HG03039 (cell line): Measurements from ENCODE around the gene MEI1.
"Not testable (repeated sequence)": the region's sequence is repeated elsewhere in the genome, so short reads cannot be mapped to it uniquely, and the experiment has no call there.

Experiments used
- ATAC-seq: cut with Tn5 transposase; IDR thresholded peaks from one replicate; pipeline ENCODE4 v1.9.1; 2021; ENCODE audit warnings: mild to moderate bottlenecking, moderate library complexity; ENCODE audit not compliant: unreplicated experiment

MEI1 gene, protein sequence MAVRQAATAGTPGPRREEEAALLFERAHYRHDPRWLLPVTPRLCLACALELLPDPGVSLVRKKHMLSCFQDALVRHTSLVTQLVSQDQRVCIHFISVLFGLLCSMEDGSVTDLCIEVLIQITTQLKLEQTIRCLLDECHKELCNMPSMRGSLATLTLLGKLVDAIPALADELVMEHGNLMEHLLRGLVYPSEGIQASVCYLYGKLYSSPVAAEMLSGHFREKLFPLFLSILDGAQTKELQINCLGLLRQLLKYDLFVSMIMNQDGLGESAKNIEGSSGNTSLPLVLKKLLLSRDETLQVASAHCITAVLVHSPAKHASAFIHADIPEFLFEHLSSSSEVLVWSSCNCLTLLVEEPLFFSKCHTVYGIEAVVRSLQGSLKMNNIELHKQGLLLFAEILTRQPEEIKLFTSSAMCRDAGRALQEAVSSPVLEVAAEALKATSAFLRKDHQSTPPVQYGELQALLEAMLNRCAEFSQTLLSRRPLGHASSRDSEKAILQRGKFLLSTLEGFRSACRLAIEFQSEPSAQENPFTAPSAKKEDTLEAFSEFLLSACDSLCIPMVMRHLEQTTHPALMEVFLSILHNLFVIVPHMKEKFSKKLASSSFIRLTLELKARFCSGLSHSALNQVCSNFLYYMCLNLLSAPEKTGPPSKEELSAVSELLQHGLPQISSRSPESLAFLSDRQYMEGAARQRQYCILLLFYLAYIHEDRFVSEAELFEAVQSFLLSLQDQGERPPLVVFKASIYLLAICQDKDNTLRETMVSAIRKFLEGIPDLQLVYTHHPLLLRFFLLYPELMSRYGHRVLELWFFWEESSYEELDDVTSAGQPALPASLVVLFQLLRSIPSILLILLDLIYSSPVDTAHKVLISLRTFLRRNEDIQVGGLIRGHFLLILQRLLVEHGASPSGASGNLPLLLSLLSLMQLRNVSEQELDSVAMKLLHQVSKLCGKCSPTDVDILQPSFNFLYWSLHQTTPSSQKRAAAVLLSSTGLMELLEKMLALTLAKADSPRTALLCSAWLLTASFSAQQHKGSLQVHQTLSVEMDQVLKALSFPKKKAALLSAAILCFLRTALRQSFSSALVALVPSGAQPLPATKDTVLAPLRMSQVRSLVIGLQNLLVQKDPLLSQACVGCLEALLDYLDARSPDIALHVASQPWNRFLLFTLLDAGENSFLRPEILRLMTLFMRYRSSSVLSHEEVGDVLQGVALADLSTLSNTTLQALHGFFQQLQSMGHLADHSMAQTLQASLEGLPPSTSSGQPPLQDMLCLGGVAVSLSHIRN

DNA sequence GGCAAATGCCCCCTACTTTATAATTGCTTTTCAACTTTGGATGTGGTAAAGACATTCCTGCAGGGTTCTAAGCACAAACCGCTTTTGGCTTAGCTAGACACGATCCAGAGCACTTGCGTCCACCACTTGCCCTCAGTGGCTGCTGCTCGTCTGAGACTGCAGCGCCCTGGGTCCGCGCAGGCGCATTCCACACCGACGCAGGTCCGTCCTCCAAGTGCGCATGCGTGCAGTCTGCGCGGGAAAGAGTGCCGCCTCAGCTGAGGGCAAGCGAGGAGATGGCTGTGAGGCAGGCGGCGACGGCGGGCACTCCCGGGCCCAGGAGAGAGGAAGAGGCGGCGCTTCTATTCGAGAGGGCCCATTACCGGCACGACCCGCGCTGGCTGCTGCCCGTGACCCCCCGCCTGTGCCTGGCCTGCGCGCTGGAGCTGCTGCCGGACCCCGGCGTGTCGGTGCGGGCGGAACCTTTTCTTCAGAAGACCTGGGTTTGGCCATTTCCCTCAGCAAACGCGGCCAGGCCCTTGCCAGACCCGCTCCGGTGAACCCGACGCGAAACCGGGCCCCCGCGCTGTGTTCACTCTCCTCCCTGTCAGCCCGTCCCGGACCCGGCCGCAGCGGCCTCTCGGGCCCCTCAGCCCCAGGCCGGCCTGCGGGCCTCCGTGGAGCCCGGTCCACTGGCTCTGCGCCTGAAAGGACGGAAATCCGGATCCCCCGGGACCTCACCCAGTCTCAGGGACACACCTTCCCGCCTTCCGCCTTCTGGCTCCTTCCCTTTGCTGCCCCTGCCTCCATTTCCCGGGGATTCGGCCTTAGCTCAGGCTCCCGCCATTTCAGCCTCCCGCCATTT is at the start of gene MEI1:
Gene MEI1, plus strand, starts transcription at position 240 of the 844 bp plus-strand sequence. Its CDS starts 36 bp downstream, at position 276.
- no peak for ATAC-seq

DNA sequence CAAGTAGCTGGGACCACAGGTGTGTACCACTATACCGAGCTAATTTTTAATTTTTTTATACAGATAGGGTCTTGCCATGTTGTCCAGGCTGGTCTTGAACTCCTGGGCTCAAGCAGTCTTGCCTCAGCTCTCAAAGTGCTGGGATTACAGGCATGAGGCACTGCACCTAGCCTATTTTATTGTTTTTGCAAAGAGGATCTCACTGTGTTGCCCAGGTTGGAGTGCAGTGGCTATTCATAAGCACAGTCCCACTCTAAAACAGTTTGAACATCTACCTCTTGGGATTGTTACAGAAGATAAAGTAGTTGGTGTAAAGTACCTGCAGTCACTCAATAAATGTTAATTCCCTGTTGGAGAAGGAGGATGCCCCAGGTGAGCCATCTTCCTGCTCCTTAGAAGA is 49.1 kb upstream of the MEI1 start:
- ATAC-seq = no peak

DNA sequence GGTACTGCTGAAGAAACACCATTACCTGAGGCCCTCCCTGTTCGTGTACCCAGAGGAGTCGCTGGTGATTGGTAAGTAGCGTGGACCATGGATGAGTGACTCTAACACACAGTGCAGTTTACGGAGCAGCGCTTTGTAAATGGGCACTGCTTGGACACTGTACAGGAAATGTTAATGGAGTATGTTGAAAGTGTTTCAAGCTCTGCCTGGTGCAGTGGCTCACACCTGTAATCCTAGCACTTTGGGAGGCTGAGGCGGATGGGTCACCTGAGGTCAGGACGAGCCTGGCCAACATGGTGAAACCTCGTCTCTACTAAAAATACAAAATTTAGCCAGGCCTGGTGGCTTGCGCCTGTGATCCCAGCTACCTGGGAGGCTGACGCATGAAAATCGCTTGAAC is 48.5 kb upstream of the MEI1 start:
- ATAC-seq = no peak

DNA sequence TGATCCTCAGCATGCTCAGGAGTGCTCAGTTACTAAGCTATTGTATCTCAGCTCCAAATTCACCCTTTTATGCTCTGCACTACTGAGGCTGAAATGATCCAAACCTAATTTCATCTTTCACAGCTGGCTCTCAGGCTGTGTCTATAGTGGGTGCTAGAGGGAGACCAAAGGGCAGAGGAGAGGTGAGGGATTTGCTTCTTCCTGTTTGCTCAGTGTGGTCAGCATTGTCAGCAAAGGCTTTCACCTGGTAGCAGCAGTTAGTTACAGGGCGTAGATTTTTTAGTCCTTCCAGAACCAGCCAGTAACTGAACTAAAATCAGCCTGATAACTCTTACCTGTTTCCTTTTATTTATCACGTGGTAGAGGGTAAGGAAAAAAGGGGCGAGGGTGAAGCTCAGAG is 45.0 kb upstream of the MEI1 start:
- ATAC-seq = no peak

DNA sequence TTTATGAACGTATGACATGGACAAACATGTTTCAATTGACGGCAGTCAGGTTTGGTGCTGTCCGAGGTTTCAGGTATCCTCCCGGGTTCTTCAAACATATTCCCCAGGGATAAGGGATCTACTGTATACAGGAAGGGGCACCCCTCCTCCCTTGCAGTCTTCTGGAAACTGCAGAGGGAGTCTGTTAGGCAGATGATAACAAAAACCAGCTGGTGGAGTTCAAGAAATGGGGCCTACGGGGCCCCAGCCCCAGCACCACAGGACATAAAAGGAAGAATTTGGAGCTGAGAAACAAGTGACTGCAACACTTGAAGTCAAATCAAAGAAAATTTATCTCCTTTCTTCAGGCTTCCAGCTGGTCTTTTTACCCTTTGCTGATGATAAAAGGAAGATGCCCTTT is 42.7 kb upstream of the MEI1 start:
- no peak for ATAC-seq

DNA sequence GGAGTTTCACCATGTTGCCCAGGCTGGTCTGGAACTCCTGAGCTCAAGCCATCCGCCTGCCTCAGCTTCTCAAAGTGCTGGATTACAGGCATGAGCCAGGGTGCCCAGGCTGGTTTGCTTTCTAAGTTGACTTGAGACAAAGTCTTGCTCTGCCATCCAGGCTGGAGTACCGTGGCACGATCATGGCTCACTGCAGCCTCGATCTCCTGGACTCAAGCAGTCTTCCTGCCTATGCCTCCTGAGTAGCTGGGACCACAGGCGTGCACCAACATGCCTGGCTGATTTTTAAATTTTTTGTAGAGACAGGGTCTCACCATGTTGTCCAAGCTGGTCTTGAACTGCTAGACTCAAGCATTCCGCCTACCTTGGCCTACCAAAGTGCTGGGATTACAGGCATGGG is 41.6 kb upstream of the MEI1 start:
- no peak for ATAC-seq

DNA sequence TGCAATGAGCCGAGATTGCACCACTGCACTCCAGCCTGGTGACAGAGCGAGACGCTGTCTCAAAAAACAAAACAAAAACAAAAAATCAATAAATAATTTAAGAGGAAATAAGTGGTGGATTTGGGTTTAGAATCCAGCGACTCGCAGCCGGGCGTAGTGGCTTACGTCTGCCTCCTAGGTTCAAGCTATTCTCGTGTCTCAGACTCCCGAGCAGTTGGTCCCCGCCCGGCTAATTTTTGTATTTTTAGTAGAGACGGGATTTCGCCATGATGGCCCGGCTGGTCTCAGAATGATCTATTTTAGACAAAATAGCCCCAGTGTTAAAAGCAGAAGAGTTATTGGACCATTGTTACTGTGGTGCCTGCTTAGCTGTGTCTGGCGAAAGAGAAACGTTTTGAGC is 40.4 kb upstream of the MEI1 start:
- ATAC-seq = no peak

DNA sequence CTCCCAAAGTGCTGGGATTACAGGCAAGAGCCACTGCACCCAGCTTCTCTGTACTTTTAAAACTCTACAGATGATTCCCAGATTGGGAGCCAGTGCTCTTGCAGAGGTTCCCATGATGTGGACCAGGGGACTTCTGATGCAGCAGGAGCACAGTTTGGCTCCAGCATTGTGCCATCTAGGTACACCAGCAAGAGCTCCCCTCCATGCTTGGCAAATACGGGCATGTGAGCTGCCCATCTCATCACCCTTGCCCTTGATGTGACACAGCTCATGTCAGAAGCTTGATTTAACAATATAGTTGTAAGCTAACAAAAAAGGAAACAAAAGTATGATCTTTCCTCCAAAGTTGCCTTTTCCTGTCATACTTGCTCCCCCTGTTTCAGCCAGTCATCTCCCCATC is 39.4 kb upstream of the MEI1 start:
- ATAC-seq = no peak

DNA sequence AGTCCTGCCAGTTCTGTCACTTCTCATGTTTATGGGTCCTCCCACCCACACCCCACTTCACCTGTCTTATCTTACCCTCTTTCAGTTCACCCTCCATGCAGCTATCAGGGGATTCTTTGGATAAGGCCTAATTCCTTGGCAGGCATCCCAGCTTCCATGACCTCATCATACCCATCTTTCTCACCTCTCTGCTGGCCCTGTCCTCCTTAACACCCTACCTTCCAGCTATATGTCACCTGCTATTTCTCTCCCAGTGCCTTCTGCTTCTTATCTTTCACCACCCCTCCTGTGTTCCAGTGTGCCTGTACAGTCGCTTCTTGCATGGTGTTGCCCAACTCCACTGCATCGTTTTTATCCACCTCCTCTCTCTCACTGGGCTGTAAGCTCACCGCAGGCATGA is 38.9 kb upstream of the MEI1 start:
- ATAC-seq = no peak

DNA sequence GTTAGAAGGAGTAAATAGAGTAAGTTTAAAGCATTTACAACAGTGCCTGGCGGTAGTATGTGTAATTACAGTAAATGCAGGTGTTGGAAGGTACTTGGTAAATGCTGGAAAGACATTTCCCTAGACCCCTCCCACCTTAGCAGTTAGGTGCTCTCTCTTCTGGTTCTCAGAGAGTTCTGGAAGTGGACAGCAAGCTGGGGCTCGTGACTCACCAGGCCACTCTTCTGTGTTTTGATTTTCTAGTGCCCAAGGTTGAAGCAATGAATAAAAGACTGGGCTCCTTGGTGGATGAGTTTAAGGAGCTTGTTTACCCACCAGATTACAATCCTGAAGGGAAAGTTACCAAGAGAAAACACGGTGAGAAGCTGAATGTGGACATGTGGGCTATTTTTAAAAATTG is 38.2 kb upstream of the MEI1 start:
- ATAC-seq = no peak

DNA sequence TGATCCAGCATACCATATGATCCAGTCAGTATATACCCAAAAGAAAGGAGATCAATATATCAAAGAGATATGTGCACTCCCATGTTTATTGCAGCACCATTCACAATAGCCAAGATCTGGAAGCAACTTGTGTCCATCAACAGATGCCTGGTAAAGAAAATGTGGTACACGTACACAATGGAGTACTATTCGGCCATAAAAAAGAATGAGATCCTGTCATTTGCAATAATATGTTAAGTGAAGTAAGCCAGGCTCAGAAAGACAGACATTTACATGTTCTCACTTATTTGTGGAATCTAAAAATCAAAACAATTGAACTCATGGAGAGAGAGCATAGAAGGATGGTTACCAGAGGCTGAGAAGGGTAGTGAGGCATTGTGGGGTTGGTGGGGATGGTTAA is 37.6 kb upstream of the MEI1 start:
- no peak for ATAC-seq

DNA sequence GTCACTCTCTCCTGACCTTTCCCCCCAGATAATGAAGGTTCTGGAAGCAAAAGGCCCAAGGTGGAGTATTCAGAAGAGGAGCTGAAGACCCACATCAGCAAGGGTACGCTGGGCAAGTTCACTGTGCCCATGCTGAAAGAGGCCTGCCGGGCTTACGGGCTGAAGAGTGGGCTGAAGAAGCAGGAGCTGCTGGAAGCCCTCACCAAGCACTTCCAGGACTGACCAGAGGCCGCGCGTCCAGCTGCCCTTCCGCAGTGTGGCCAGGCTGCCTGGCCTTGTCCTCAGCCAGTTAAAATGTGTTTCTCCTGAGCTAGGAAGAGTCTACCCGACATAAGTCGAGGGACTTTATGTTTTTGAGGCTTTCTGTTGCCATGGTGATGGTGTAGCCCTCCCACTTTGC is 35.7 kb upstream of the MEI1 start:
- ATAC-seq = not testable (repeated sequence)

DNA sequence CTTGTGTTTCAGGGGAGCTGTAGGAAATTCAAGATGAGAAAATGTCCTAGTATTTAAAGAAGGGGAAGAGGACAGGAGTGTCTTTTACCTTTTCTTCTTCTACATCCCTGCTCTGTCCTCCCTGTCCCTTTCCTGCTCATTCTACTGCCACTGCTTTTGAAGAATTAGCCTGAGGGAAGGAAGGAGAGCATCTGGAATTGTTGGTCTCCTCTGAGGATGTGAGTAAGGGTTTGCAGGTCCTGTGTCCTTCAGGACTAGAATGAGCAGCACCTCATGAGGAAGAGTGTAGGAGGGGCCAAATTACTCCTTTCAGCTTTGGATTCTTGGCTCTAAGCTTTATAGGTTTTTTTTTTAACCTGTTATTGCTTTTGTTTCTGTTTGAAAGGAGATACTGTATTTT is 34.8 kb upstream of the MEI1 start:
- no peak for ATAC-seq

DNA sequence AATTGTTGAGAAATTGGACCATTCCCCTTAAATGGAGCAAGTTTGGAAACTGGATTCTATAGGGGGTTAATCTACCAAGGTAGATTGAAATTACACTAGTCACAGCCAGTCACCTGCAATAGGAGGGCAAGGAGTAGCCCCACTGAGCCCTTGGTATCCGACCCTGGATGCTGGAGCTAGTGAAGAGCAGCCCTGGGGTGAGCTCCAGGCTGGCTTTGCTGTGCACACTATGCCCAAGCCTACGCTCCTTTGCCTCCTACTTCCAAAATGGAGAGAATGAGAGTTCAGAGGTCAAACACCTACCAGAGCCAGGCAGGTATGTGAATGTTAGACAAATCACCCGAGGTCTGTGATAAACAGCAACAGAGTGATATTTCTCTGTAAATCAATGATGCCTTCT is 34.4 kb upstream of the MEI1 start:
- ATAC-seq = no peak

DNA sequence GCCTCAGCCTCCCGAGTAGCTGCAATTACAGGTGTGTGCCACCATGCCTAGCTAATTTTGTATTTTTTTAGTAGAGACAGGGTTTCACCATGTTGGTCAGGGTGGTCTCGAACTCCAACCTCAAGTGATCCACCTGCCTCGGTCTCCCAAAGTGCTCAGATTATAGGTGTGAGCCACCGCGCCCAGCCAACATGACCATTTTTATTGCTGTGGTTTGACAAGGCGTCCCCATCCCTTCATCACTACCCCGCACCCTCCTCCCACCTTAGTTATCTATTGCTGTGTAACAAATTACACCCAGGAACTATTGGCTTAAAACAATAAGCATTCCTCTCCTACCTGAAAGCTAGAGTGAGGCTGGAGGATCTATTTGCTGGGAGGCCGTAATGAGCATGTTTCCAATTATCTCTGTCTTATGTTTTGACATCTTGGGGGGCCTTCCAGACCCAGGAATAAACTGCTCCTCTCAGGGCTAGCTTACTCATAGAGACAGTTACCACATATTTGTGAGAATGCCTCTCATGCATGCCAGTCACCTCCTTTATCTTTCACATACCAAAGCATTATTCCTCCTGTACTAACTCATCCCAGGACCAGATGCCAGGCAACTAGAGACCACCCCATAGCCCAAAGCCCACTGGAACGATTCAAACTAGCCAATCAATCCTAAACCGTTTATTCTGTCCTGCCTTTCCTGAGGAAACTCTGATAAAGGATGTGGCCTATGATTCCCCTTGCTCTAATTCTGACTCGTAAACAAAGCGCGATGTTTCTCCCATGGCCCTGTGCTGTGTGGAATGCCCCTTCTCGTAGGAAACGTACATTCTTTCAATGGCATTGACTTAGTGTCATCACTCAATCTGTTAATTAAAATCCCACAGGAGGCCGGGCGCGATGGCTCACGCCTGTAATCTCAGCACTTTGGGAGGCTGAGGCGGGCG is 30.1 kb upstream of the MEI1 start:
- ATAC-seq = no peak

DNA sequence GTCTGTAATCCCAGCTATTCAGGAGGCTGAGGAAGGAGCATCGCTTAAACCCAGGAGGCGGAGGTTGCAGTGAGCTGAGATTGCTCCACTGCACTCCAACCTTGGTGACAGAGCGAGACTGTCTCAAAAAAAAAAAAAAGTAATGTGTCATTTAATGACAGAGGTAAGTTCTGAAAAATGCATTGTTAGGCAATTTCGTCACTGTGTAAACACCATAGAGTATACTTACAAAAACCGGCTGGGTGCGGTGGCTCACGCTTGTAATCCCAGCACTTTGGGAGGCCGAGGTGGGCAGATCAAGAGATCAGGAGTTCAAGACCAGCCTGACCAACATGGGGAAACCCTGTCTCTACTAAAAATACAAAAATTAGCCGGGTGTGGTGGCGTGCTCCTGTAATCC is 27.2 kb upstream of the MEI1 start:
- ATAC-seq = not testable (repeated sequence)

DNA sequence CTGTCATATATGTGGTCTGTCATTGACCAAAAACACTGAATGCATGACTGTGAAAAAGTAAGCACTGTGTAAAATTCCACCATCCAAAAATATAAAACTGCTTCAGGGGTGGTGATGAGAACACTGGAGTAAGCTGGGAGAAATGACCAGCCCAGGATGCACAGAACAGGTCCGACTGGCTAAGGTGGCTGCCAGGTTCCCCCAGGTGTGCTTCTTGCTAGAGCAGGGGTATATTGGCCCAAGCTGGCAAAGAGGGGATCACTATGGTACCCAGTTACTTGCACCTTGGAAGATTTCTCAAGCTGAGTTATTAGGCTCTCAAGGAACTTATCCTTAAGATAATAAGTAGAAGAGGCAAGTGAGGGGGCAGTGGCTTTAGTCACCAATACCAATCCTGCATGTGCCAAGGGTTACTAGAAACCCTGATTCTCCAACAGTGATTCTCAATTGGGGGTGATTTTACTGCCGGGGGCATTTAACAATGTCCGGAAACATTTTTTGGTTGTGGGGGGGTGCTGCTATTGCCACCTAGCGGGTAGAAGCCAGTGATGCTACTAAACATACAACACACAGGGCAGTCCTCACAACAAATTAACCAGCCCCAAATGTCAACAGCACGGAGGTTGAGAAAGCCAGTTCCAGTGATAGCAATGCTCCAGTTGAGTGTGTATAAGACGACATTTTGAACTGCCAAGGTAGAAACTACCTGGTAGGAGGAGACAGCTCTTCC is 26.4 kb upstream of the MEI1 start:
- no peak for ATAC-seq

DNA sequence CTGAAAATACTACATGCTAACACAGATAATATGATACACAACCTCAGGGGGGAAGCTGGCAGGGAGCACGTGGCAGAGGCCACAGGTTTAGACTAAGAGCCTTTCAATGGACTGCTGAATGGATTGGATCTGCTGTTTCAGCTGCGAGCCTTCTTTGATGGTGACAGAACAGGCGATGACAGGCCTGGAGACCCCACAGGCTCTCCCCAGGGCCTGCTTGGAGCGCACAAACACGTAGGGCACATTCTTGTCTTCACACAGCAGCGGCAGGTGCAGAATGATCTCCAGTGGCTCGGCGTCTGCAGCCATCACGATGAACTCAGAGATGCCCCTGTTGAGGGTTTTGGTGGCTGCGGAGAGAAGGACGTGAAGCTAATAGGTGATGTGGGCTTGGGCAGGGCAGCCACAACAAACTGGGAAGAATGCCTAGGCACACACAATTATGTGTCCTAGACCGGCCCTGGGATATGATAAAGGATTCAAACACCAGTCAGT is 24.4 kb upstream of the MEI1 start:
- ATAC-seq = no peak
